Transverse colon (tissue), 4 donors: ENCODE results near the gene ZBTB20.

Experiments used
- CTCF ChIP-seq, 5 experiments: fragments of 200-600 bp in 3 of 5; fragments of 450-650 bp in 2 of 5; sonication (generic) in 3 of 5; IDR thresholded peaks; 1 replicate in 2 of 5; 2 replicates in 3 of 5; pipeline ENCODE4 v1.5.1; 2016 to 2017; ENCODE audit warnings: antibody characterized with exemption in 5 of 5, inconsistent platforms in 3 of 5, mild to moderate bottlenecking in 2 of 5, moderate library complexity in 1 of 5
- EP300 ChIP-seq: sonication (generic); formaldehyde crosslinking; IDR thresholded peaks from one replicate; pipeline ENCODE4 v1.6.1; 2017; ENCODE audit warnings: antibody characterized with exemption, low read depth
- POLR2A ChIP-seq: fragments of 450-650 bp; IDR thresholded peaks from one replicate; pipeline ENCODE4 v1.6.1; 2016; ENCODE audit warnings: antibody characterized with exemption, mild to moderate bottlenecking, moderate library complexity
- POLR2AphosphoS5 ChIP-seq, 3 donors: sonication (generic); formaldehyde crosslinking; IDR thresholded peaks; one replicate each; pipeline ENCODE4 v1.6.1; 2016; ENCODE audit warnings: antibody characterized with exemption in 3 of 3

GRCh38 chr3:114481113-114481512, 666.0 kb downstream of the ZBTB20 start:
- TF ChIP-seq CTCF (IDR thresholded peaks at IDR 0.05) (no peak), POLR2AphosphoS5 (IDR thresholded peaks at IDR 0.05) (no peak), POLR2A (no peak), EP300 (no peak)
